ENCODE results near the gene WDR86.

Gene WDR86

GRCh38 chr7:151448261-151449252, 38.7 kb upstream of the WDR86 start:
- peaks cover 17% of the 10 kb centered on the region for H3K27me3 Mint-ChIP-seq
- H3K4me1 Mint-ChIP-seq: no peaks in the 10 kb centered on the region
- H3K36me3 Mint-ChIP-seq (ENCODE audit: insufficient read depth): peaks cover 3% of the 10 kb centered on the region
- DNase-seq (ENCODE audit: low spot score in 2 of 2) (peak; percentile 72 to 74), ATAC-seq (replicated peaks; ENCODE audit: extremely low read depth, poor library complexity, severe bottlenecking) (peak; percentile 84)
- H3K27ac Mint-ChIP-seq (ENCODE audit: low read depth): no peak overlapping the region
- H3K9me3 Mint-ChIP-seq: no peaks in the 10 kb centered on the region
- H3K4me3 Mint-ChIP-seq: peak overlapping the region; percentile 74

GRCh38 chr7:151447901-151448260, 38.0 kb upstream of the WDR86 start:
- peaks cover 17% of the 10 kb centered on the region for H3K27me3 Mint-ChIP-seq
- DNase-seq (ENCODE audit: low spot score in 2 of 2) (no peak), ATAC-seq (replicated peaks; ENCODE audit: extremely low read depth, poor library complexity, severe bottlenecking) (no peak)
- peak overlapping the region; percentile 74 for H3K4me3 Mint-ChIP-seq
- H3K4me1 Mint-ChIP-seq: no peaks in the 10 kb centered on the region
- peak overlapping the region; percentile 67 for H3K27ac Mint-ChIP-seq (ENCODE audit: low read depth)
- H3K9me3 Mint-ChIP-seq: no peaks in the 10 kb centered on the region
- H3K36me3 Mint-ChIP-seq (ENCODE audit: insufficient read depth): peaks cover 3% of the 10 kb centered on the region

- Mint-ChIP-seq H3K9me3 (no peaks in the 10 kb centered on the region), H3K4me3 (peak overlapping the region; percentile 74), H3K27me3 (peaks cover 17% of the 10 kb centered on the region), H3K36me3 (ENCODE audit: insufficient read depth) (peaks cover 3% of the 10 kb centered on the region), H3K4me1 (no peaks in the 10 kb centered on the region), H3K27ac (ENCODE audit: low read depth) (peak overlapping the region; percentile 67)
- no peak for DNase-seq (ENCODE audit: low spot score in 2 of 2)
- ATAC-seq (replicated peaks; ENCODE audit: extremely low read depth, poor library complexity, severe bottlenecking): no peak
Observed at GRCh38 chr7:151447312-151447711, 37.5 kb upstream of the WDR86 start.

GRCh38 chr7:151446412-151446811, 36.6 kb upstream of the WDR86 start:
- peak overlapping the region; percentile 74 for H3K27ac Mint-ChIP-seq (ENCODE audit: low read depth)
- peaks cover 4% of the 10 kb centered on the region for H3K4me1 Mint-ChIP-seq
- no peaks in the 10 kb centered on the region for H3K9me3 Mint-ChIP-seq
- no peak for ATAC-seq (replicated peaks; ENCODE audit: extremely low read depth, poor library complexity, severe bottlenecking)
- H3K4me3 Mint-ChIP-seq: no peak overlapping the region
- H3K36me3 Mint-ChIP-seq (ENCODE audit: insufficient read depth): peaks cover 3% of the 10 kb centered on the region
- DNase-seq (ENCODE audit: low spot score in 2 of 2): no peak
- H3K27me3 Mint-ChIP-seq: peaks cover 16% of the 10 kb centered on the region

GRCh38 chr7:151444632-151445031, 34.8 kb upstream of the WDR86 start:
- Mint-ChIP-seq H3K9me3 (no peaks in the 10 kb centered on the region), H3K4me1 (peaks cover 15% of the 10 kb centered on the region)

GRCh38 chr7:151442776-151443496, 33.1 kb upstream of the WDR86 start:
- no peak for ATAC-seq (replicated peaks; ENCODE audit: extremely low read depth, poor library complexity, severe bottlenecking)
- Mint-ChIP-seq H3K36me3 (ENCODE audit: insufficient read depth) (peaks cover 2% of the 10 kb centered on the region), H3K4me3 (no peak overlapping the region), H3K27ac (ENCODE audit: low read depth) (no peak overlapping the region), H3K4me1 (peaks cover 15% of the 10 kb centered on the region), H3K27me3 (no peaks in the 10 kb centered on the region), H3K9me3 (no peaks in the 10 kb centered on the region)
- no peak for DNase-seq (ENCODE audit: low spot score in 2 of 2)

More at GRCh38 chr7:151444632-151445031, 34.8 kb upstream of the WDR86 start:
- no peak for ATAC-seq (replicated peaks; ENCODE audit: extremely low read depth, poor library complexity, severe bottlenecking)
- Mint-ChIP-seq H3K27ac (ENCODE audit: low read depth) (no peak overlapping the region), H3K4me3 (no peak overlapping the region), H3K36me3 (ENCODE audit: insufficient read depth) (peaks cover 2% of the 10 kb centered on the region), H3K27me3 (peaks cover 2% of the 10 kb centered on the region)
- no peak for DNase-seq (ENCODE audit: low spot score in 2 of 2)

GRCh38 chr7:151440799-151441445, 31.1 kb upstream of the WDR86 start:
- H3K4me1 Mint-ChIP-seq: peaks cover 15% of the 10 kb centered on the region
- peak overlapping the region; percentile 79 for H3K27ac Mint-ChIP-seq (ENCODE audit: low read depth)
- ATAC-seq (replicated peaks; ENCODE audit: extremely low read depth, poor library complexity, severe bottlenecking) (no peak), DNase-seq (ENCODE audit: low spot score in 2 of 2) (no peak)
- H3K36me3 Mint-ChIP-seq (ENCODE audit: insufficient read depth): no peaks in the 10 kb centered on the region
- H3K27me3 Mint-ChIP-seq: no peaks in the 10 kb centered on the region
- H3K4me3 Mint-ChIP-seq: peak overlapping the region; percentile 52
- no peaks in the 10 kb centered on the region for H3K9me3 Mint-ChIP-seq

GRCh38 chr7:151439855-151440798, 30.3 kb upstream of the WDR86 start, which contains the start of gene CRYGN:
Gene CRYGN (minus strand): TSS chr7:151440141. CDS start chr7:151439917, 224 bp downstream.
- ATAC-seq (replicated peaks; ENCODE audit: extremely low read depth, poor library complexity, severe bottlenecking) (no peak), DNase-seq (ENCODE audit: low spot score in 2 of 2) (no peak)
- H3K4me3 Mint-ChIP-seq: peak within 1 kb of the TSS; percentile 52
- H3K4me1 Mint-ChIP-seq: peaks cover 15% of the 10 kb centered on the region
- peak within 1 kb of the TSS; percentile 79 for H3K27ac Mint-ChIP-seq (ENCODE audit: low read depth)
- H3K9me3 Mint-ChIP-seq: no peaks in the 10 kb centered on the region
- H3K36me3 Mint-ChIP-seq (ENCODE audit: insufficient read depth): no peaks in the 10 kb centered on the region
- no peaks in the 10 kb centered on the region for H3K27me3 Mint-ChIP-seq

GRCh38 chr7:151438864-151439601, 29.2 kb upstream of the WDR86 start:
- Mint-ChIP-seq H3K9me3 (no peaks in the 10 kb centered on the region), H3K4me1 (peaks cover 15% of the 10 kb centered on the region), H3K36me3 (ENCODE audit: insufficient read depth) (no peaks in the 10 kb centered on the region), H3K4me3 (no peak overlapping the region), H3K27ac (ENCODE audit: low read depth) (no peak overlapping the region), H3K27me3 (no peaks in the 10 kb centered on the region)
- ATAC-seq (replicated peaks; ENCODE audit: extremely low read depth, poor library complexity, severe bottlenecking) (no peak), DNase-seq (ENCODE audit: low spot score in 2 of 2) (no peak)

GRCh38 chr7:151437866-151438516, 28.2 kb upstream of the WDR86 start:
- ATAC-seq (replicated peaks; ENCODE audit: extremely low read depth, poor library complexity, severe bottlenecking): no peak
- Mint-ChIP-seq H3K4me3 (no peak overlapping the region), H3K4me1 (peaks cover 22% of the 10 kb centered on the region), H3K27me3 (no peaks in the 10 kb centered on the region), H3K9me3 (no peaks in the 10 kb centered on the region), H3K27ac (ENCODE audit: low read depth) (no peak overlapping the region), H3K36me3 (ENCODE audit: insufficient read depth) (no peaks in the 10 kb centered on the region)
- DNase-seq (ENCODE audit: low spot score in 2 of 2): no peak

GRCh38 chr7:151437159-151437553, 27.3 kb upstream of the WDR86 start:
- Mint-ChIP-seq H3K27ac (ENCODE audit: low read depth) (no peak overlapping the region), H3K4me1 (peaks cover 26% of the 10 kb centered on the region), H3K4me3 (no peak overlapping the region), H3K36me3 (ENCODE audit: insufficient read depth) (no peaks in the 10 kb centered on the region), H3K27me3 (no peaks in the 10 kb centered on the region), H3K9me3 (no peaks in the 10 kb centered on the region)
- no peak for DNase-seq (ENCODE audit: low spot score in 2 of 2)
- ATAC-seq (replicated peaks; ENCODE audit: extremely low read depth, poor library complexity, severe bottlenecking): no peak

Measured in central memory CD8-positive, alpha-beta T cell (primary cell).